ENCODE data around the gene CCDC201.
"Not testable (repeated sequence)": the region's sequence is repeated elsewhere in the genome, so short reads cannot be mapped to it uniquely, and the experiment has no call there.

CCDC201 gene

DNA sequence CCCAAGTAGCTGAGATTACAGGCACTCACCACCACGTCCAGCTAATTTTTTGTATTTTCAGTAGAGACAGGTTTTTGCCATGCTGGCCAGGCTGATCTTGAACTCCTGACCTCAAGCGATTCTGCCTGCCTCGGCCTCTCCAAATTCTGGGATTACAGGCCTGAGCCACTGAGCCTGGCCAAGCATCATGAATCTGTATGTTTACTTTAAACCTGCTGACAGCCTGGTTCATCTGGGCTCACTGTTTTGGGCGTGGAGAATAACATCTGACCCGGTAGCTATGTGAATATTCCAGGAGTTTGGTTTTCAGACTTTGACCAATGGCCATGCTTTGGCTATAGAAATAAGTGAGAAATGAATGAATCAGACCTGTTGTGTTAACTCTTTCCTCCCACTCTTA, 26.3 kb downstream of the CCDC201 start:
- DNase-seq (ENCODE audit: low spot score); in situ Hi-C loops (cut with MboI; ENCODE audit: low pct_unique_long_range_greater_than_20kb, low sequenced_read_pairs, unreplicated experiment): not testable (repeated sequence)

DNA sequence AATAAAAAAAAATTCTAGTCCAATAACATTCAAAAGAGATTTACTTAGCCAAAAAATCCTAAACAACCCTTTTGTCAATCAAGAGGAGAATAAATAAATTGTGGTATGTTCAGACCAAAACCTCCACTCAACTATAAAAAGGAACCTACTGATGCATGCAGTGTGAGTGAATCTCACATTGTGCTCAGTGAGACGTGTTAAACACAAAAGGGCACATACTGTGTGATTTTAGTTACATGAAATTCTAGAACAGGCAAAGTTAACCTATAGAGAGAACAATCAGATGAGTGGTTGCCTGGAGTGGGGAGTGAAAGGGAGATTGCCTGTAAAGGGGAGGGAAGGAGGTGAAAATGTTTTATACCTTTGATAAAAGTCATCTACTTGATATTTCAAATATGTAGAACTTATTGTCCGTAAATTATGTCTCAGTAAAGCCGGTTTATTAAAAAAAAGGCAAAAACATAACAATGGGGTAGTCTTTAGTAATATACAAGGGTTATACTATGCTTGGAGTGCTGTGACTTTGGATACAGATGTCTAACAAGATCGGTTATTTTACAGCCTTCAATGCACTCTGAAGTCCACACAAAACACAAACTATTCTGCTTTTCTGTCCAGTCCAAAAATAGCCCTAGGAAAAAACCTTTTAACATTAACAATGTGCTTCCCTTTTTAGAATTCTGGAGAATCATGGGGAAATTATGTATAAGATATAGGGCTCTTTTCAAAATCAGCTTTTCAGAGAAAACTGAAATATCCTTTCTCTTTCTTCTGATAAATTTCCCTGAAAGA, 30.8 kb downstream of the CCDC201 start:
- DNase-seq (ENCODE audit: low spot score); in situ Hi-C loops (cut with MboI; ENCODE audit: low pct_unique_long_range_greater_than_20kb, low sequenced_read_pairs, unreplicated experiment): not testable (repeated sequence)

DNA sequence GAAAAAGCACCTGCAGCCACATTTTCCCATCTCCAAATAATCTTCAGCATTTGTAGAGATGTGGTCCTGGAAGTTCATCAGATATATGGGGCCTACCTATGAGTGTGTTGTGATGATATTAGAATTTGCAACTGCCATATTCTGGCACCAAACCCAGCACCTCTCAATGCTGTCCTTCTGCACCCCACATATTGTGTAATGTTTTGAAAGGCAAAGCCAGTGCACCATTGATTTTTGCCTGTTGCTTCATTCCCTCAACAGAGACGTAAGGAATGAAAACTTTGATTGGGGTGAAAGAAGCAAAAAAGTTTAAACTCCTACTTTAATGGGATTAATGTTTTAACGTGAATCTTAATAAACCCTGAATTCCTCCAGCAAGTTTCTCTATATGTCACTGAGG, 34.0 kb downstream of the CCDC201 start:
- in situ Hi-C loops (cut with MboI; ENCODE audit: low pct_unique_long_range_greater_than_20kb, low sequenced_read_pairs, unreplicated experiment); DNase-seq (ENCODE audit: low spot score): not testable (repeated sequence)

DNA sequence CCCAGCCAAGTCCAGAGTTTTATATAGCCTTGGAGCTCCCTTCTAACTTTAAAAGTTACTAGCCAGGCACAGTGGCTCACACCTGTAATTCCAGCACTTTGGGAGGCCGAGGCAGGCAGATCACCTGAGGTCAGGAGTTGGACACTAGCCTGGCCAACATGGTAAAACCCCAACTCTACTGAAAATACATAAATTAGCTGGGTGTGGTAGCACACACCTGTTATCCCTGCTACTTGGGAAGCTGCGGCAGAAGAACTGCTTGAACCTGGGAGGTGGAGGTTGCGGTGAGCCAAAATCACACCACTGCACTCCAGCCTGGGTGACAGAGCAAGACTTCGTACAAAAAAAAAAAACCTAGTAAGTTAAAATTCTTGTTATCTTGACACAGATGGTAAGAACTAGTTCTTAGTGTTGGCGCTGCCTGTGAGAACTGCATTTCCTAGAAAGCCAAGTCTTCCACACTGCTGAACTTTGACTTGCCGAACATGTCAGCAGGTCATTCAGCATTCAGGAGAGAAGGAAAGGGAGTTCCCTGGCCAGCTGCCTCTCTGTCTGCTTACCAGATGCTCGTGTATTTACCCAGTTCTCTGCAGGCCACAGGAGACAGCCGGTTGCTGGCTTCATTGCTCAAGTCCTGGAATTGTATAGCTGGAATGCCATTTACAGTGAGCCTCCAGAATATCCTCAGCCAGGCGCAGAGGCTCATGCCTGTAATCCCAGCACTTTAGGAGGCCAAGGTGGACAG, 40.3 kb downstream of the CCDC201 start:
- DNase-seq (ENCODE audit: low spot score); in situ Hi-C loops (cut with MboI; ENCODE audit: low pct_unique_long_range_greater_than_20kb, low sequenced_read_pairs, unreplicated experiment): not testable (repeated sequence)

DNA sequence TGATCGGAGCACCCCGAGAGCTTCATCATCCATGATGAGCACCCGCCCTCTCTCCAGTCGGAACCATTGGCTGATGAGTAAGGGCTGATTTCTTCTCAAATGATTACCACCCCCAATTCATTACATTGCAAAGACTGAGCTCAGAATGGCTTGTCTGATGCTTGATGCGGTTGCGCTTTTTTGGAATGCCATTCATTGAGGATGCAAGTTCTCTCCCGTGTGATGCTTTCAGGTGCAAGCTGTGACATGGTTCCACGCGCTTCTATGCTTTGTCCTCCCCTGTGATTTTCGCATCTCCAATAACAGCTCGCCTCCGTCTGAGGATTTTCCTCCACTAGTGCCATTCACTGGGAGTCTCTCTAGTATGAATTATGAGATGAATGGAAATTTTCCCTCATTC, 43.0 kb downstream of the CCDC201 start:
- in situ Hi-C loops (cut with MboI; ENCODE audit: low pct_unique_long_range_greater_than_20kb, low sequenced_read_pairs, unreplicated experiment); DNase-seq (ENCODE audit: low spot score): not testable (repeated sequence)

DNA sequence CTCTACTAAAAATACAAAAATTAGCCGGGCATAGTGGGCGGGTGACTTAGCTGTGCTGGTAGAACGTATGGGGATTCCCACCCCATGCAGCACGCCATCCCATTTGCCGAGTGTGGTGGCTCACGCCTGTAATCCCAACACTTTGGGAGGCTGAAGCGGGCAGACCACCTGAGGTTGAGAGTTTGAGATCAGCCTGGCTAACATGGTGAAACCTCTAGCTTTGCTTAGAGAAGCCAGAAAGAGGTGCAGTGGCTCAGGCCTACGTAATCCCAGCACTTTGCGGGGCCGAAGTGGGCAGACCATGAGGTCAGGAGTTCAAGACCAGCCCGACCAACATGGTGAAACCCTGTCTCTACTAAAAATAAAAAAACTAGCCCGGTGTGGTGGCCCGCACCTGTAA, 45.2 kb downstream of the CCDC201 start:
- in situ Hi-C loops (cut with MboI; ENCODE audit: low pct_unique_long_range_greater_than_20kb, low sequenced_read_pairs, unreplicated experiment); DNase-seq (ENCODE audit: low spot score): not testable (repeated sequence)

DNA sequence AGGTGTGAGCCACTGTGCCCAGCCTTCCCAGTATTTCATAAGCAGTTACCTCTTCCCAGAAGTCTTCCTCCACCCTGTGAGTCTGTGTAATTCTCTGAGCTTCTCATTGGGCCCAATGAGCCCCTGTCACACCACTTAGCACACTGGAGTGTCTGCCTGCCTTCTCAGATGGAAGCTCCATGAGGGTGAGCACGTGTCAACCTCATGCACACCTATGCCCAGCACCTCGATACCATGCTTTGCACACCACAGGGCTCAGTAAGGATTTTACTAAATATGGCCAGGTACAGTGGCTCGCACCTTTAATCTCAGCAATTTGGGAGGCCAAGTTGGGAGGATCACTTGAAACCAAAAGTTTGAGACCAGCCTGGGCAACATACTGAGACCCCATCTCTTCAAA, 46.3 kb downstream of the CCDC201 start:
- DNase-seq (ENCODE audit: low spot score); in situ Hi-C loops (cut with MboI; ENCODE audit: low pct_unique_long_range_greater_than_20kb, low sequenced_read_pairs, unreplicated experiment): not testable (repeated sequence)

DNA sequence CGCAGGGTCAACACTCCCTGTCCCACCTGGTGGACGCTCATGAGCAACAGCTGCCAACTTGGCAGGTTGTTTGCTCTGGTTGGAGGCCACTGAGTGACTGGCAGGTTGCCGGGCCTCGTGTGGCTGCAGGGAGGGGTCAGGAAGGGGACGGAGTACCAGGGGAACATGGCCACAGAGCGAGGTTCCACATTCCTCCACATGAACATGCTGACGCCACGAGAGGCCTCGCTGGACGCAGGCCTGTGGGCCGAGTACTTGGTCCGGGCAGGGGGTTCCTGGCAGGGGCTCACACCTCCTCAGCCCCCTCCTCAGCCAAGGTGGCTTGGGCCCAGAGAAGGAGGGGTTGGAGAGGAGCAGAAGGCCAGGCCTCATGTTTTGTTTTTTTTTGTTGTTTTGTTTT, 54.1 kb downstream of the CCDC201 start:
- not testable (repeated sequence) for DNase-seq (ENCODE audit: low spot score)

DNA sequence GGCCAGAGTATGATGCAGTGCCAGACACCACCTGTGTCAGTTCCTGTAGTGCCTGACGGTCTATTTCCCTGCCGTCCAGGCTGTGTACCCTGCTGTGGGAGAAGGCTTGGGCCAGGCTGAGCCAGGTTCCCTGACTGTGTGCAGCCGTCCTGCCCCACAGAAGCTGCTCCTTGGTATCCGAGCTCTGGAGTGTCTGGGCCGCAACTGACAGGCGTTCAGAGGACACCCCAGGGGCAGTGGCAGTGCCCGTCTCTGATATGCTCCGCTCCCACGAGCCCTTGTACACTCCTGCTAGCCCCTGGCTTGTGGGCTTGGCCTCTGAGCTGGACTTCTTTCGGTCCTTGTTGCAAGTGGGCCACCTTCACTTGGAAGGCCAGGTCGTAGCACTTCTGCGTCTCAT, 55.0 kb downstream of the CCDC201 start:
- in situ Hi-C loops (cut with MboI; ENCODE audit: low pct_unique_long_range_greater_than_20kb, low sequenced_read_pairs, unreplicated experiment) = not testable (repeated sequence)

More for the DNA sequence above, 54.1 kb downstream of the CCDC201 start:
- in situ Hi-C loops (cut with MboI; ENCODE audit: low pct_unique_long_range_greater_than_20kb, low sequenced_read_pairs, unreplicated experiment) = not testable (repeated sequence)

DNA sequence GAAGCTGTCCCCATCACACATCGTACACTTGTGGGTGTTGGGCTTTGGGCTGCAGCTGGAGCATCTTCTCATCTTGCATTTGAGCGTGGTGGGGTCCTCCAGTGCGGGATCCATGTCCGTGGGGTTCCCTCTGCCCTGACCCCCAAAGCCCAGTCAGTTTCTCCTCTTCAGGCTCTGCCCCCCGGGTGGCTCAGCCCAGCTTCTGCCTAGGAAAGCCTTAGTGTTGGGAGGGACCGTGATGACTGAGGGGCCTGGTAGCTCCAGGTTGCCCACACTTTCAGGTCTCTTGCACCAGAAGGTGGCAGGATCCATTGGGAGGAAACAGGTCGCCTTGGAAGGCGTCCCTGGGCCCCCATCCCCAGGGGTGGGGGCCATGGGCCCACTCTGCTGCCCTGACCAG, 55.9 kb downstream of the CCDC201 start:
- in situ Hi-C loops (cut with MboI; ENCODE audit: low pct_unique_long_range_greater_than_20kb, low sequenced_read_pairs, unreplicated experiment); DNase-seq (ENCODE audit: low spot score): not testable (repeated sequence)

More for the DNA sequence above, 55.0 kb downstream of the CCDC201 start:
- DNase-seq (ENCODE audit: low spot score) = not testable (repeated sequence)

DNA sequence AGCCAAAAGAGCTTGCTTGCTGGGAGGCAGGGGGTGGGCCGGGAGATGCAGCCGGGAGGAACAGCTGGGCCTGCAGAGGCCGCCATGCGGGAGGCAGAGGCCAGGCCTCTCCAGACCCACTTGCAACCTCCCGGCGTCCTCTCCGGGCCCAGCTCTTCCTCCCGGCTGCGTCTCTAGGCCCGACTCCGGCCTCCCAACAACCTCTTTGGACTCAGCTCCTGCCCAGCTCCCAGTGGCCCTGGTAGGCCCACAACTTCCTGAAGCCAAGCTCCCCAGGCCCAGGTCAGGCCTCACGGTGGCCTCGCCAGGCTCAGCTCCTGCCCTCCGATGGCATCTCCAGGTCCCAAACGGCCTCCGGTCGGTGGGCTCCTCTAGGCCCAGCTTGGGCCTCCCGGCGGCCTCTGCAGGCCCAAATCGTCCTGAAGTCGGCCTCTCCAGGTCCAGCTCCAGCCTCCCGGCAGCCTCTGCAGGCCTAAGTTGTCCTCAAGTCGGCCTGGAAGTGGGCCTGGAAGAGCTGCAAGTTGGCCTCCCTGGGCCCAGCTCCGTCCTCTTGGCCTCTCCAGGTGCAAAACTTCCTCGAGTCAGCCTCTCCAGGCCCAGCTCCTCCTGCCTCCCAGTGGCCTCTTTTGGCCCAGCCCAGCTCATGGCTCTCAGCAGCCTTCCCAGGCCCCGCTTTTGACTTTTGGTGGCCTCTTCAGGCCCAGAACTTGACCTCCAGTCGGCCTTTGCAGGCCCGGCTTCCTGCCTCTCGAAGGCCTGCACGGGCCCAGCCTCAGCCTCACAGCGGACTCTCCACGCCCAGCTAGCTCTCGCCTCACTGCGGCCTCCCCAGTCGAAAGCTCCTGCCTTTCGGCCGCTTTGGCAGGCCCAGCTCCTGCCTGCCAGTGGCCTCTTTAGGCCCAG, 58.4 kb downstream of the CCDC201 start:
- in situ Hi-C loops (cut with MboI; ENCODE audit: low pct_unique_long_range_greater_than_20kb, low sequenced_read_pairs, unreplicated experiment); DNase-seq (ENCODE audit: low spot score): not testable (repeated sequence)

DNA sequence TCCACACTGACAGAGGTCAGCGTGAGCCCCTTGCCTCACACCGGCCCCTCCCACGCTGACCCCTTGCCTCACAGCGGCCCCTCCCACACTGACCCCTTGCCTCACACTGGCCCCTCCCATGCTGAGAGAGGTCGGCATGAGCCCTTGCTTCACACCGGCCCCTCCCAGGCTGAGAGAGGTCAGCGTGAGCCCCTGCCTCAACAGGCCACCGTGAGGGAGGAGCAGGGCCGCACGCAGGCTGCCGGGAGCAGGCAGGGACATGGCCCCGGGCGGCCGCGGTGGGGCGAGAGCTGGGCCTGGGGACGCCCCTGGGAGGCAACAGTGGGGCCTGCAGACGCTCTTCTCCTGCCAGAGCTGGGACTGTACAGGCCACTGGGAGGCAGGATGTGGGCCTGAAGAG, 59.1 kb downstream of the CCDC201 start:
- DNase-seq (ENCODE audit: low spot score); in situ Hi-C loops (cut with MboI; ENCODE audit: low pct_unique_long_range_greater_than_20kb, low sequenced_read_pairs, unreplicated experiment): not testable (repeated sequence)

DNA sequence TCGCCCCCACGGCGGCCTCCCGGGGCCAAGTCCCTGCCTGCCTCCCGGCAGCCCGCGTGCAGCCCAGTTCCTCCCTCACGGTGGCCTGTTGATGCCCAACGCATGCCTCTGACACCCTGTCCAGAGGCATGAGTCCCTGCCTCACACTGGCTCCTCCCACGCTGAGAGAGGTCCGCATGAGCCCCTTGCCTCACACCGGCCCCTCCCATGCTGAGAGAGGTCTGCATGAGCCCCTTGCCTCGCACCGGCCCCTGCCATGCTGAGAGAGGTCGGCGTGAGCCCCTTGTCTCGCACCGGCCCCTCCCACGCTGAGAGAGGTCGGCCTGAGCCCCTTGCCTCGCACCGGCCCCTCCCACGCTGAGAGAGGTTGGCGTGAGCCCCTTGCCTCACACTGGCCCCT, 59.9 kb downstream of the CCDC201 start:
- in situ Hi-C loops (cut with MboI; ENCODE audit: low pct_unique_long_range_greater_than_20kb, low sequenced_read_pairs, unreplicated experiment) = no loop called here
- TF ChIP-seq, protein P1, sequence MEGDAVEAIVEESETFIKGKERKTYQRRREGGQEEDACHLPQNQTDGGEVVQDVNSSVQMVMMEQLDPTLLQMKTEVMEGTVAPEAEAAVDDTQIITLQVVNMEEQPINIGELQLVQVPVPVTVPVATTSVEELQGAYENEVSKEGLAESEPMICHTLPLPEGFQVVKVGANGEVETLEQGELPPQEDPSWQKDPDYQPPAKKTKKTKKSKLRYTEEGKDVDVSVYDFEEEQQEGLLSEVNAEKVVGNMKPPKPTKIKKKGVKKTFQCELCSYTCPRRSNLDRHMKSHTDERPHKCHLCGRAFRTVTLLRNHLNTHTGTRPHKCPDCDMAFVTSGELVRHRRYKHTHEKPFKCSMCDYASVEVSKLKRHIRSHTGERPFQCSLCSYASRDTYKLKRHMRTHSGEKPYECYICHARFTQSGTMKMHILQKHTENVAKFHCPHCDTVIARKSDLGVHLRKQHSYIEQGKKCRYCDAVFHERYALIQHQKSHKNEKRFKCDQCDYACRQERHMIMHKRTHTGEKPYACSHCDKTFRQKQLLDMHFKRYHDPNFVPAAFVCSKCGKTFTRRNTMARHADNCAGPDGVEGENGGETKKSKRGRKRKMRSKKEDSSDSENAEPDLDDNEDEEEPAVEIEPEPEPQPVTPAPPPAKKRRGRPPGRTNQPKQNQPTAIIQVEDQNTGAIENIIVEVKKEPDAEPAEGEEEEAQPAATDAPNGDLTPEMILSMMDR (IDR thresholded peaks at IDR 0.05; ENCODE audit: extremely low read depth, insufficient read depth, missing control alignments) = no peak
- DNase-seq (ENCODE audit: low spot score) = no peak

DNA sequence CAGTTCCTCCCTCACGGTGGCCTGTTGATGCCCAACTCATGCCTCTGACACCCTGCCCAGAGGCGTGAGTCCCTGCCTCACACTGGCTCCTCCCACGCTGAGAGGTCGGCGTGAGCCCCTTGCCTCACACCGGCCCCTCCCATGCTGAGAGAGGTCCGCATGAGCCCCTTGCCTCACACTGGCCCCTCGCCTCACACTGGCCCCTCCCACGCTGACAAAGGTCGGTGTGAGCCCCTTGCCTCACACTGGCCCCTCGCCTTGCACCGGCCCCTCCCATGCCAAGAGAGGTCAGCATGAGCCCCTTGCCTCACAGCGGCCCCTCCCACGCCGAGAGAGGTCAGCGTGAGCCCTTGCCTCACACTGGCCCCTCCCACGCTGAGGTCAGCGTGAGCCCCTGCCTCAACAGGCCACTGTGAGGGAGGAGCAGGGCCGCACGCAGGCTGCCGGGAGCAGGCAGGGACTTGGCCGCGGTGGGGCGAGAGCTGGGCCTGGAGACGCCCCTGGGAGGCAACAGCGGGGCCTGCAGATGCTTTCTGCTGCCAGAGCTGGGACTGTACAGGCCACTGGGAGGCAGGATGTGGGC, 61.1 kb downstream of the CCDC201 start:
- in situ Hi-C loops (cut with MboI; ENCODE audit: low pct_unique_long_range_greater_than_20kb, low sequenced_read_pairs, unreplicated experiment) = not testable (repeated sequence)

DNA sequence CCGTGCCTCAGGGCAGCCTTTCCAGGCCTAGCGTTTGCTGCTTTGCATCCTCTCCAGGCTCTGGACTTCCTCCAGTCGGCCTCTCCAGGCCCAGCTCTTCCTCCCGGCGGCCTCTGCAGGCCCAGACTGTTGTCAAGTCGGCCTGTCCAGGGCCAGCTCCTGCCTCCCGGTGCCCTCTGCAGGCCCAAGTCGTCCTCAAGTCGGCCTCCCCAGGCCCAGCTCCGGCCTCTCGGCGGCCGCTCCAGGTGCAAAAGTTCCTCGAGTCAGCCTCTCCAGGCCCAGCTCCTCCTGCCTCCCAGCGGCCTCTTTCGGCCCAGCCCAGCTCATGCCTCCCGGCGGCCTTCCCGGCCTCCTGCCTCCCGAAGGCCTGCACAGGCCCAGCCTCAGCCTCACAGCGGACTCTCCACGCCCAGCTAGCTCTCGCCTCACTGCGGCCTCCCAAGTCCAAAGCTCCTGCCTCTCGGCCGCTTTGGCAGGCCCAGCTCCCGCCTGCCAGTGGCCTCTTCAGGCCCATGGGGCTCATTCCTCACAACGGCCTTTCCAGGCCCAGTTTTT, 62.4 kb downstream of the CCDC201 start:
- in situ Hi-C loops (cut with MboI; ENCODE audit: low pct_unique_long_range_greater_than_20kb, low sequenced_read_pairs, unreplicated experiment); DNase-seq (ENCODE audit: low spot score): not testable (repeated sequence)

More for the DNA sequence above, 61.1 kb downstream of the CCDC201 start:
- DNase-seq (ENCODE audit: low spot score) = not testable (repeated sequence)

Measured in GM13977 (cell line).